HCT116 (cell line): ENCODE measurements around the gene CDK11A. TPM values are rescaled to one million over a fixed set of nuclear protein-coding genes. Genes with fewer than 3 reads are reported as not detected.

Source experiments
- ATAC-seq: fragments of 200-7000 bp; cut with Tn5 transposase; 2 replicates; pipeline ENCODE4 v1.9.1; 2020; ENCODE audit warnings: mild to moderate bottlenecking, moderate library complexity
- BruUV-seq: library from RNA; stranded (reverse); fragments of 400-500 nt; replicated peaks from 2 replicates; lab custom pipeline; 2021; lab: Mats Ljungman, UMichigan
- CTCF ChIA-PET: fragments of 300-600 bp; sonication (Branson Sonifier 250); formaldehyde crosslinking; loops from one replicate; lab custom pipeline; 2021; ENCODE audit warnings: antibody characterized with exemption; lab: Charles Lee
- POLR2A ChIA-PET: fragments of 300-600, 350-600 bp; sonication (Branson Sonifier 250); formaldehyde crosslinking; loops from one replicate; lab custom pipeline; 2021; ENCODE audit warnings: antibody characterized with exemption; lab: Charles Lee
- RAD21 ChIA-PET, 2 experiments: fragments of 300-600 bp; sonication (Branson Sonifier 250); formaldehyde crosslinking; loops; one replicate each; lab custom pipeline; 2023; ENCODE audit warnings: low total read pairs in 2 of 2; ENCODE audit not compliant: uncharacterized antibody in 2 of 2, unreplicated experiment in 2 of 2, low non-redundant PET in 1 of 2; lab: Charles Lee
- DNase-seq: peaks from one replicate; pipeline ENCODE4 v3.0.0-alpha.2; 2010; ENCODE audit warnings: low read depth, low spot score
- H2AFZ ChIP-seq: fragments of 200-600 bp; shearing (Covaris generic), sonication (generic); 2 replicates; pipeline ENCODE4 v1.6.1; 2017; ENCODE audit warnings: low read depth, mixed run types, mixed read lengths, antibody characterized with exemption, low read length; ENCODE audit not compliant: poor library complexity, severe bottlenecking
- H3K27ac ChIP-seq: 2 replicates; pipeline ENCODE4 v1.5.1; 2012; ENCODE audit warnings: low read depth, low read length
- H3K27me3 ChIP-seq: fragments of 200-600 bp; sonication (generic); 2 replicates; pipeline ENCODE4 v1.6.1; 2016; ENCODE audit warnings: mixed run types, low read length, mixed read lengths; ENCODE audit not compliant: insufficient read depth
- H3K36me3 ChIP-seq, 2 experiments: fragments of 200-500 bp in 1 of 2; fragments of 200-600 bp in 1 of 2; sonication (Bioruptor generic) in 1 of 2; sonication (generic) in 1 of 2; 2 replicates each; pipeline versions ENCODE4 v1.5.1 to v1.6.1; 2014 to 2016; ENCODE audit warnings: low read length in 2 of 2, inconsistent platforms in 1 of 2, mixed read lengths in 1 of 2, mixed run types in 1 of 2; ENCODE audit not compliant: insufficient read depth in 2 of 2, control insufficient read depth in 1 of 2
- H3K4me1 ChIP-seq, 2 experiments: fragments of 200-600 bp in 1 of 2; sonication (generic) in 1 of 2; 2 replicates each; pipeline versions ENCODE4 v1.5.1 to v1.6.1; 2012 to 2017; ENCODE audit warnings: low read length in 2 of 2, inconsistent platforms in 1 of 2, mild to moderate bottlenecking in 1 of 2, mixed read lengths in 1 of 2, mixed run types in 1 of 2, moderate library complexity in 1 of 2; ENCODE audit not compliant: insufficient read depth in 2 of 2, control insufficient read depth in 1 of 2
- H3K4me2 ChIP-seq: fragments of 200-600 bp; sonication (generic); 2 replicates; pipeline ENCODE4 v1.6.1; 2017; ENCODE audit warnings: mixed run types, low read length, mixed read lengths
- H3K4me3 ChIP-seq, 2 experiments: fragments of 200-600 bp in 1 of 2; sonication (generic) in 1 of 2; replicated peaks in 1 of 2; 2 replicates each; pipeline ENCODE4 v1.5.1; 2011 to 2016; ENCODE audit warnings: low read length in 2 of 2, control low read depth in 1 of 2, low read depth in 1 of 2, mild to moderate bottlenecking in 1 of 2, mixed read lengths in 1 of 2, mixed run types in 1 of 2
- H3K79me2 ChIP-seq: fragments of 200-600 bp; sonication (generic); 2 replicates; pipeline ENCODE4 v1.6.1; 2017; ENCODE audit warnings: mild to moderate bottlenecking, mixed run types, low read length, moderate library complexity, mixed read lengths; ENCODE audit not compliant: insufficient read depth
- H3K9ac ChIP-seq: fragments of 200-600 bp; sonication (generic); 2 replicates; pipeline ENCODE4 v1.6.1; 2016; ENCODE audit warnings: low read length, mixed read lengths
- H3K9me2 ChIP-seq: fragments of 200-600 bp; sonication (generic), shearing (Covaris generic); 2 replicates; pipeline ENCODE4 v1.6.1; 2017; ENCODE audit warnings: mixed run types, mild to moderate bottlenecking, moderate library complexity; ENCODE audit not compliant: insufficient read depth
- H3K9me3 ChIP-seq, 2 experiments: fragments of 200-500 bp in 1 of 2; fragments of 200-600 bp in 1 of 2; sonication (Bioruptor generic) in 1 of 2; sonication (generic) in 1 of 2; 2 replicates each; pipeline ENCODE4 v1.6.1; 2014 to 2017; ENCODE audit warnings: low read length in 2 of 2, mixed read lengths in 2 of 2, inconsistent platforms in 1 of 2, low read depth in 1 of 2, mild to moderate bottlenecking in 1 of 2, mixed run types in 1 of 2, moderate library complexity in 1 of 2; ENCODE audit not compliant: control insufficient read depth in 1 of 2, insufficient read depth in 1 of 2
- H4K20me1 ChIP-seq: fragments of 200-600 bp; sonication (generic), shearing (Covaris generic); 2 replicates; pipeline ENCODE4 v1.6.1; 2017; ENCODE audit warnings: mixed run types, mild to moderate bottlenecking, moderate library complexity; ENCODE audit not compliant: insufficient read depth
- CBX3 ChIP-seq: IDR thresholded peaks from 2 replicates; pipeline ENCODE4 v1.6.1; 2012; ENCODE audit warnings: low read depth
- EGR1 ChIP-seq: IDR thresholded peaks from 2 replicates; pipeline ENCODE4 v1.6.1; 2012; ENCODE audit warnings: low read depth
- ELF1 ChIP-seq: IDR thresholded peaks from 2 replicates; pipeline ENCODE4 v1.6.1; 2012; ENCODE audit warnings: low read depth, borderline replicate concordance
- EZH2phosphoT487 ChIP-seq: fragments of 200-600 bp; IDR thresholded peaks from 2 replicates; pipeline ENCODE4 v1.6.1; 2018; ENCODE audit warnings: antibody characterized with exemption, borderline replicate concordance
- FOSL1 ChIP-seq: IDR thresholded peaks from 2 replicates; pipeline ENCODE4 v1.6.1; 2012; ENCODE audit warnings: low read depth
- POLR2A ChIP-seq: IDR thresholded peaks from 2 replicates; pipeline ENCODE4 v1.7.0; 2011; ENCODE audit warnings: borderline replicate concordance; ENCODE audit not compliant: insufficient read depth, insufficient read length; ENCODE audit errors: extremely low read depth
- RAD21 ChIP-seq: IDR thresholded peaks from 2 replicates; pipeline ENCODE4 v1.6.1; 2012; ENCODE audit warnings: low read depth, mild to moderate bottlenecking
- SIN3A ChIP-seq: IDR thresholded peaks from 2 replicates; pipeline ENCODE4 v1.6.1; 2012; ENCODE audit warnings: low read depth
- SP1 ChIP-seq: IDR thresholded peaks from 2 replicates; pipeline ENCODE4 v1.6.1; 2012; ENCODE audit warnings: low read depth
- SRF ChIP-seq: IDR thresholded peaks from 2 replicates; pipeline ENCODE4 v1.6.1; 2012; ENCODE audit warnings: low read depth
- TCF7L2 ChIP-seq: IDR thresholded peaks from 2 replicates; pipeline ENCODE4 v1.7.0; 2011; ENCODE audit warnings: borderline replicate concordance, inconsistent platforms; ENCODE audit not compliant: insufficient read depth, insufficient read length; ENCODE audit errors: extremely low read depth
- ZFX ChIP-seq: fragments of 450-650 bp; IDR thresholded peaks from 2 replicates; pipeline ENCODE4 v1.6.1; 2017
- intact Hi-C: fragments of 100-400 bp; cut with micrococcal nuclease; formaldehyde crosslinking; loops from 2 replicates; pipeline ENCODE4 v1.10.0; 2022
- total RNA-seq: library from RNA; stranded (reverse); gene quantifications from one replicate; pipeline ENCODE4 v1.2.1, GENCODE V29; 2021; ENCODE audit not compliant: unreplicated experiment
- TF ChIP-seq, protein P1 (sequence below), 3 experiments: fragments of 200-600 bp in 1 of 3; sonication (generic) in 1 of 3; IDR thresholded peaks in 2 of 3; conservative IDR thresholded peaks in 1 of 3; 2 replicates each; pipeline ENCODE4 v1.5.1; 2012 to 2017; ENCODE audit warnings: low read depth in 2 of 3, low read length in 2 of 3, antibody characterized with exemption in 1 of 3, borderline replicate concordance in 1 of 3, control low read depth in 1 of 3, mild to moderate bottlenecking in 1 of 3, mixed read lengths in 1 of 3, mixed run types in 1 of 3, moderate library complexity in 1 of 3; ENCODE audit not compliant: insufficient read depth in 1 of 3
- TF ChIP-seq, protein P2 (sequence below): IDR thresholded peaks from 2 replicates; pipeline ENCODE4 v1.6.1; 2012
- TF ChIP-seq, protein P3 (sequence below): IDR thresholded peaks from 2 replicates; pipeline ENCODE4 v1.6.1; 2012; ENCODE audit warnings: low read depth

CDK11A gene
- total RNA-seq, 1 experiment from 2014 or later, result 61.0 TPM

DNA sequence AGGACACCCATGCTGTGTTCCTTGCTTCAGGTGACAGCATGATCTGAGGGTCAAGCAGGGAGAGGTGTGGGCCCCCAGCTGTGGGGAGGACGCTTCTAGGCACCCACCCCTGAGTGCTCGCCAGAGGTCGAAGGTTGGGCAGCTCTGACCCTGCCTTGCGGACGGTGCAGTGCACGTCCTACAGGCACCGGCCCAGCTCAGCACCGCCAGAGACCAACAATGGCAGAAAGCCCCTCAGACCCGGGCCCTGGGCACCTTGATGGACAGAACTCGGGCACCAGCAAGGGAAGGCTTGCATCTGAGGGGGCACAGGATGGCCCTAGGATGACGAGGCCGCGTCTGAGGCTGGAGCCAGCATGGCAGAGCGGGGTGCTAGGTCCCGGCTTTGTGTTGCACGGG is 29.4 kb upstream of the CDK11A start:
- ATAC-seq (no peak), DNase-seq (no peak)
- Histone ChIP-seq H3K79me2 (peaks cover 22% of the 10 kb centered on the region), H4K20me1 (no peaks in the 10 kb centered on the region), H2AFZ (no peak overlapping the region), H3K27ac (no peak overlapping the region), H3K27me3 (no peaks in the 10 kb centered on the region), H3K4me1 (peaks cover 8 to 10% of the 10 kb centered on the region in 2 experiments), H3K9ac (no peak overlapping the region), H3K4me3 (no peak overlapping the region), H3K9me2 (no peaks in the 10 kb centered on the region), H3K4me2 (no peak overlapping the region), H3K36me3 (peaks cover 2 to 38% of the 10 kb centered on the region in 2 experiments; a peak in 3 of 4 replicates), H3K9me3 (no peaks in the 10 kb centered on the region)
- ChIA-PET CTCF (no interaction called here), RAD21 (no interaction called here), POLR2A (no interaction called here)
- no peak for TF ChIP-seq SIN3A
- TF ChIP-seq, protein P1, sequence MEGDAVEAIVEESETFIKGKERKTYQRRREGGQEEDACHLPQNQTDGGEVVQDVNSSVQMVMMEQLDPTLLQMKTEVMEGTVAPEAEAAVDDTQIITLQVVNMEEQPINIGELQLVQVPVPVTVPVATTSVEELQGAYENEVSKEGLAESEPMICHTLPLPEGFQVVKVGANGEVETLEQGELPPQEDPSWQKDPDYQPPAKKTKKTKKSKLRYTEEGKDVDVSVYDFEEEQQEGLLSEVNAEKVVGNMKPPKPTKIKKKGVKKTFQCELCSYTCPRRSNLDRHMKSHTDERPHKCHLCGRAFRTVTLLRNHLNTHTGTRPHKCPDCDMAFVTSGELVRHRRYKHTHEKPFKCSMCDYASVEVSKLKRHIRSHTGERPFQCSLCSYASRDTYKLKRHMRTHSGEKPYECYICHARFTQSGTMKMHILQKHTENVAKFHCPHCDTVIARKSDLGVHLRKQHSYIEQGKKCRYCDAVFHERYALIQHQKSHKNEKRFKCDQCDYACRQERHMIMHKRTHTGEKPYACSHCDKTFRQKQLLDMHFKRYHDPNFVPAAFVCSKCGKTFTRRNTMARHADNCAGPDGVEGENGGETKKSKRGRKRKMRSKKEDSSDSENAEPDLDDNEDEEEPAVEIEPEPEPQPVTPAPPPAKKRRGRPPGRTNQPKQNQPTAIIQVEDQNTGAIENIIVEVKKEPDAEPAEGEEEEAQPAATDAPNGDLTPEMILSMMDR (IDR thresholded peaks at IDR 0.05 in 2 of 3, conservative IDR thresholded peaks at IDR 0.05 in 1 of 3; ENCODE audit: borderline replicate concordance in 1 of 3, insufficient read depth in 1 of 3, low read depth in 2 of 3, low read length in 2 of 3), result no peak
- TF ChIP-seq EGR1, result no peak
- TF ChIP-seq, protein P2, sequence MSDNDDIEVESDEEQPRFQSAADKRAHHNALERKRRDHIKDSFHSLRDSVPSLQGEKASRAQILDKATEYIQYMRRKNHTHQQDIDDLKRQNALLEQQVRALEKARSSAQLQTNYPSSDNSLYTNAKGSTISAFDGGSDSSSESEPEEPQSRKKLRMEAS, result no peak
- TF ChIP-seq SP1, result no peak
- no peak for TF ChIP-seq POLR2A
- TF ChIP-seq, protein P3, sequence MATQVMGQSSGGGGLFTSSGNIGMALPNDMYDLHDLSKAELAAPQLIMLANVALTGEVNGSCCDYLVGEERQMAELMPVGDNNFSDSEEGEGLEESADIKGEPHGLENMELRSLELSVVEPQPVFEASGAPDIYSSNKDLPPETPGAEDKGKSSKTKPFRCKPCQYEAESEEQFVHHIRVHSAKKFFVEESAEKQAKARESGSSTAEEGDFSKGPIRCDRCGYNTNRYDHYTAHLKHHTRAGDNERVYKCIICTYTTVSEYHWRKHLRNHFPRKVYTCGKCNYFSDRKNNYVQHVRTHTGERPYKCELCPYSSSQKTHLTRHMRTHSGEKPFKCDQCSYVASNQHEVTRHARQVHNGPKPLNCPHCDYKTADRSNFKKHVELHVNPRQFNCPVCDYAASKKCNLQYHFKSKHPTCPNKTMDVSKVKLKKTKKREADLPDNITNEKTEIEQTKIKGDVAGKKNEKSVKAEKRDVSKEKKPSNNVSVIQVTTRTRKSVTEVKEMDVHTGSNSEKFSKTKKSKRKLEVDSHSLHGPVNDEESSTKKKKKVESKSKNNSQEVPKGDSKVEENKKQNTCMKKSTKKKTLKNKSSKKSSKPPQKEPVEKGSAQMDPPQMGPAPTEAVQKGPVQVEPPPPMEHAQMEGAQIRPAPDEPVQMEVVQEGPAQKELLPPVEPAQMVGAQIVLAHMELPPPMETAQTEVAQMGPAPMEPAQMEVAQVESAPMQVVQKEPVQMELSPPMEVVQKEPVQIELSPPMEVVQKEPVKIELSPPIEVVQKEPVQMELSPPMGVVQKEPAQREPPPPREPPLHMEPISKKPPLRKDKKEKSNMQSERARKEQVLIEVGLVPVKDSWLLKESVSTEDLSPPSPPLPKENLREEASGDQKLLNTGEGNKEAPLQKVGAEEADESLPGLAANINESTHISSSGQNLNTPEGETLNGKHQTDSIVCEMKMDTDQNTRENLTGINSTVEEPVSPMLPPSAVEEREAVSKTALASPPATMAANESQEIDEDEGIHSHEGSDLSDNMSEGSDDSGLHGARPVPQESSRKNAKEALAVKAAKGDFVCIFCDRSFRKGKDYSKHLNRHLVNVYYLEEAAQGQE, result no peak
- no peak for TF ChIP-seq FOSL1
- no peak for TF ChIP-seq SRF
- no peak for TF ChIP-seq ELF1
- TF ChIP-seq TCF7L2, result no peak
- no peak for TF ChIP-seq EZH2phosphoT487
- TF ChIP-seq RAD21, result no peak
- TF ChIP-seq CBX3, result no peak
- no peak for TF ChIP-seq ZFX
- intact Hi-C loops, result no loop called here
- no TSS peak for BruUV-seq
